ENCODE data around the gene DKKL1.

DNA sequence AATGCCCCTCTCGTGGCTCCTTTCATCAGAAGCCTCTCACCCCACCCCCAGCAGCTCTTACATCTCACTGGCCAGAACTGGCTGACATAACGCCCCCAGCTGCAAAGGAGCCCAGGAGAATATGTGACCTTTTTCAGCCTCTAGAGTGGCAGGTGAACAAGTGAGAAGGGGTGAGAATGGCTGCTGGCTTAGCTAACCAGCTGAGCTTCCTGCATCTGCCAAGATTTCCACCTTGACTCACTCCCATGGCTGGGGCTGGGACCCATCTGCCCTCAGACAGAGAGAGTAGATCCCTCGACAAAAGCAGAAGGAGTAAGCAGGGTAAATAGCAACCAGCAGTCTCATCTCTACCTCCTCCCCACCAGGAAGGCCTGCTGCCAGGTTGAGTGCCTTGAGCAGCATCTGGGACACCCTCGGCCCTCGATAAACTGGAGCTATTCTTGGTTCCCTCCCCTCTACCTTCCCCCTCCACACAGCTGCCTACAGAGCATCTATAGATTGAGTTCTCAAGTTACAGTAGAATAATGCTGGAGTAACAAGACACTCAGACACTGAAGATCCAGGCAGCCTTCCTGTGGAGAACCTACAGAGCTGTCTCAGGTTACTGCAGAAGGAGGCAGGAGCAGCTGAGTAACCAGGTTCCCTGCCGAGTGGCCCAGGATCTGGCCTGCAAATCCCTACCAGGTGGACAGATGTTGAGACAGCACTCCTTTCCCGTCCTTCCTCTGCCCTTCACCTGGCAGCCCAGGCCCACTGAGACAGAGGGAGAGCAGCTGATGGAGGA lies 39.9 kb downstream of the DKKL1 start:
- TF ChIP-seq EZH2 (IDR thresholded peaks at IDR 0.05; ENCODE audit: borderline replicate concordance, low read length), result no peak
- TF ChIP-seq, protein P1, sequence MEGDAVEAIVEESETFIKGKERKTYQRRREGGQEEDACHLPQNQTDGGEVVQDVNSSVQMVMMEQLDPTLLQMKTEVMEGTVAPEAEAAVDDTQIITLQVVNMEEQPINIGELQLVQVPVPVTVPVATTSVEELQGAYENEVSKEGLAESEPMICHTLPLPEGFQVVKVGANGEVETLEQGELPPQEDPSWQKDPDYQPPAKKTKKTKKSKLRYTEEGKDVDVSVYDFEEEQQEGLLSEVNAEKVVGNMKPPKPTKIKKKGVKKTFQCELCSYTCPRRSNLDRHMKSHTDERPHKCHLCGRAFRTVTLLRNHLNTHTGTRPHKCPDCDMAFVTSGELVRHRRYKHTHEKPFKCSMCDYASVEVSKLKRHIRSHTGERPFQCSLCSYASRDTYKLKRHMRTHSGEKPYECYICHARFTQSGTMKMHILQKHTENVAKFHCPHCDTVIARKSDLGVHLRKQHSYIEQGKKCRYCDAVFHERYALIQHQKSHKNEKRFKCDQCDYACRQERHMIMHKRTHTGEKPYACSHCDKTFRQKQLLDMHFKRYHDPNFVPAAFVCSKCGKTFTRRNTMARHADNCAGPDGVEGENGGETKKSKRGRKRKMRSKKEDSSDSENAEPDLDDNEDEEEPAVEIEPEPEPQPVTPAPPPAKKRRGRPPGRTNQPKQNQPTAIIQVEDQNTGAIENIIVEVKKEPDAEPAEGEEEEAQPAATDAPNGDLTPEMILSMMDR (IDR thresholded peaks at IDR 0.05; ENCODE audit: low read length), result no peak
